DOHH2 (cell line): ENCODE results near the gene KIF21B.
"Not testable (repeated sequence)": the region's sequence is repeated elsewhere in the genome, so short reads cannot be mapped to it uniquely, and the experiment has no call there.

Source experiments
- CTCF ChIP-seq: fragments of 200-600 bp; sonication (generic); IDR thresholded peaks from one replicate; pipeline ENCODE4 v1.5.1; 2014; ENCODE audit warnings: antibody characterized with exemption, mild to moderate bottlenecking, low read depth, low read length; ENCODE audit not compliant: poor library complexity, severe bottlenecking
- EZH2phosphoT487 ChIP-seq: fragments of 200-600 bp; sonication (generic); IDR thresholded peaks from 2 replicates; pipeline ENCODE4 v1.6.1; 2017; ENCODE audit warnings: borderline replicate concordance, mild to moderate bottlenecking, antibody characterized with exemption, low read length, moderate library complexity, mixed read lengths

GRCh38 chr1:200935286-200935962 lies 88.1 kb downstream of the KIF21B start:
- TF ChIP-seq CTCF, EZH2phosphoT487: not testable (repeated sequence)
